GM23338 (cell line): Measurements from ENCODE around the gene DYNLRB1. TPM values are rescaled to one million over a fixed set of nuclear protein-coding genes. Genes with fewer than 3 reads are reported as not detected.
A peak's percentile ranks its signal among the peaks of the same experiment; 100 is the strongest.

Experiments used
- ATAC-seq: fragments of 200-7000 bp; cut with Tn5 transposase; 3 replicates; pipeline ENCODE4 v1.9.1; 2020
- DNase-seq: peaks from one replicate; pipeline ENCODE4 v3.0.0-alpha.2; 2015; ENCODE audit warnings: low spot score
- H2AFZ ChIP-seq: fragments of 200-600 bp; sonication (generic); 2 replicates; pipeline ENCODE4 v1.8.0; 2016; ENCODE audit warnings: antibody characterized with exemption, mild to moderate bottlenecking, moderate library complexity
- H3F3A ChIP-seq: fragments of 200-600 bp; sonication (generic); replicated peaks from 2 replicates; pipeline ENCODE4 v1.8.0; 2017; ENCODE audit warnings: antibody characterized with exemption, mixed run types, low read depth
- H3K27ac ChIP-seq: fragments of 200-600 bp; sonication (generic); 2 replicates; pipeline ENCODE4 v1.6.1; 2016; ENCODE audit warnings: low read depth
- H3K27me3 ChIP-seq: fragments of 200-600 bp; sonication (generic); 2 replicates; pipeline ENCODE4 v1.8.0; 2016; ENCODE audit warnings: mild to moderate bottlenecking, mixed run types, moderate library complexity; ENCODE audit not compliant: insufficient read depth
- H3K36me3 ChIP-seq: fragments of 200-600 bp; sonication (generic); 2 replicates; pipeline ENCODE4 v1.8.0; 2016; ENCODE audit warnings: mild to moderate bottlenecking; ENCODE audit not compliant: insufficient read depth
- H3K4me1 ChIP-seq: fragments of 200-600 bp; sonication (generic); 2 replicates; pipeline ENCODE4 v1.8.0; 2016; ENCODE audit warnings: mild to moderate bottlenecking, moderate library complexity; ENCODE audit not compliant: insufficient read depth
- H3K4me2 ChIP-seq: fragments of 200-600 bp; sonication (generic); 2 replicates; pipeline ENCODE4 v1.7.1; 2017; ENCODE audit warnings: mixed run types
- H3K4me3 ChIP-seq: fragments of 200-600 bp; sonication (generic); 2 replicates; pipeline ENCODE4 v1.6.1; 2016; ENCODE audit warnings: mixed run types
- H3K79me2 ChIP-seq: fragments of 200-600 bp; sonication (generic); replicated peaks from 2 replicates; pipeline ENCODE4 v1.8.0; 2017; ENCODE audit warnings: mild to moderate bottlenecking; ENCODE audit not compliant: insufficient read depth
- H3K9me2 ChIP-seq: fragments of 200-600 bp; sonication (generic); 2 replicates; pipeline ENCODE4 v1.8.0; 2017; ENCODE audit not compliant: insufficient read depth
- H4K20me1 ChIP-seq: fragments of 200-600 bp; sonication (generic); replicated peaks from 2 replicates; pipeline ENCODE4 v1.8.0; 2017; ENCODE audit warnings: mild to moderate bottlenecking; ENCODE audit not compliant: insufficient read depth
- H3K27ac Mint-ChIP-seq: 2 replicates; pipeline ENCODE4 v1.8.0; 2020; ENCODE audit warnings: inconsistent platforms, mild to moderate bottlenecking, moderate library complexity, mixed read lengths
- H3K27me3 Mint-ChIP-seq: 3 replicates; pipeline ENCODE4 v1.8.0; 2022; ENCODE audit warnings: low read depth, mild to moderate bottlenecking, moderate library complexity, mixed read lengths, inconsistent platforms; ENCODE audit not compliant: insufficient read depth, poor library complexity
- H3K36me3 Mint-ChIP-seq: 3 replicates; pipeline ENCODE4 v1.8.0; 2021; ENCODE audit warnings: low read depth, mild to moderate bottlenecking, inconsistent platforms, moderate library complexity, mixed read lengths
- H3K4me1 Mint-ChIP-seq: 3 replicates; pipeline ENCODE4 v1.8.0; 2020; ENCODE audit warnings: mild to moderate bottlenecking, inconsistent platforms, mixed read lengths
- H3K4me3 Mint-ChIP-seq: 3 replicates; pipeline ENCODE4 v1.8.0; 2021; ENCODE audit warnings: moderate library complexity, mild to moderate bottlenecking, inconsistent platforms, mixed read lengths
- H3K9me3 Mint-ChIP-seq: 3 replicates; pipeline ENCODE4 v1.8.0; 2020; ENCODE audit warnings: moderate library complexity, mild to moderate bottlenecking, inconsistent platforms, mixed read lengths
- JUNB ChIP-seq: IDR thresholded peaks from one replicate; pipeline ENCODE4 v1.6.1; 2016; ENCODE audit warnings: antibody characterized with exemption; ENCODE audit not compliant: unreplicated experiment
- NANOG ChIP-seq: IDR thresholded peaks from 2 replicates; pipeline ENCODE4 v1.6.1; 2016; ENCODE audit warnings: antibody characterized with exemption, borderline replicate concordance
- POLR2AphosphoS5 ChIP-seq: IDR thresholded peaks from 2 replicates; pipeline ENCODE4 v1.6.1; 2016; ENCODE audit warnings: antibody characterized with exemption, low read depth
- STAT1 ChIP-seq: IDR thresholded peaks from one replicate; pipeline ENCODE4 v1.6.1; 2016; ENCODE audit warnings: antibody characterized with exemption; ENCODE audit not compliant: unreplicated experiment
- ZNF331 ChIP-seq: fragments of 250-450 bp; sonication (Bioruptor Pico); IDR thresholded peaks from 2 replicates; pipeline ENCODE4 v1.5.0; 2020; ENCODE audit warnings: low read depth, mild to moderate bottlenecking, moderate library complexity
- polyA plus RNA-seq: library from polyadenylated mRNA; unstranded; fragments of >200 nt; fragmentation: Nextera tagmentation; extraction: Ambion mirVana; gene quantifications from 2 replicates; pipeline ENCODE4 v1.2.1, GENCODE V29; 2016
- total RNA-seq: library from RNA; depleted of rRNA; stranded (reverse); fragments of >200 nt; shearing (Covaris generic); gene quantifications from 2 replicates; pipeline ENCODE4 v1.2.3, GENCODE V29; 2014
- TF ChIP-seq, protein P1 (sequence below): fragments of 250-450 bp; sonication (Bioruptor Pico); IDR thresholded peaks from 2 replicates; pipeline ENCODE4 v1.5.0; 2020; ENCODE audit warnings: mild to moderate bottlenecking, moderate library complexity
- TF ChIP-seq, protein P2 (sequence below): IDR thresholded peaks from one replicate; pipeline ENCODE4 v1.6.1; 2018; ENCODE audit warnings: antibody characterized with exemption; ENCODE audit not compliant: unreplicated experiment
- TF ChIP-seq, protein P3 (sequence below): IDR thresholded peaks from 2 replicates; pipeline ENCODE4 v1.6.1; 2016; ENCODE audit warnings: antibody characterized with exemption

The DYNLRB1 gene
- total and polyA plus RNA-seq, 2 experiments from 2014 or later = 107 to 376 TPM

DNA sequence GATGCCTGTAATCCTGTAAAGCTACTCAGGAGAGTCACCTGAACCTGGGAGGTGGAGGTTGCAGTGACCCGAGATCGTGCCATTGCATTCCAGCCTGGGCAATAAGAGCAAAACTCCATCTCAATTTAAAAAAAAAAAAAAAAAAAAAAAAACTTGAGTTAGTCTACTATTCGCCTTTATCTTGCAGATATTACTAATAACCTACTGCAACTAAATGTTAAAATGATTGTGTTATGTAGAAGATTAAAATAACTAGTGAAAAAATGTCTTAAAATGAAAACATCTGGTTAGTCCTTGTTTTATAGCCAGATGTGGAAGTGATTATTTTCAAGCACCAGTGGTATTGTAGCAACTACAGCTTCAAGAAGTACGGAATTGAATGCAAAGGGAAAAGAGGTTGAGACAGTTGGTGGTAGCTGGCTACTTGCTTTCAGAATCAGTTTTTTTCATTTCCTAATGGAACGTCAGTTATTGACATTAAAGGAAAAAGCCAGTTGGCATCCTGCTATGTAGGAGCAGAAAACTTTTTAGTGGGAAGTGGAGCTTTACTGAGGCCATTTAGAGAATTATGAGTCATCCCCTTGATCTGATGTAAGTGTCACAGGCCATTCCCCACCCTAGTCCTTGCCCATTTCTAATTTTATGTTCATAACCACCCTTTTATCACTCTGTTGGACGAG lies 43.8 kb upstream of the DYNLRB1 start:
- TF ChIP-seq POLR2AphosphoS5 (no peak), ZNF331 (CRISPR knock-in tag) (no peak), STAT1 (no peak), JUNB (no peak), NANOG (no peak)
- TF ChIP-seq, protein P1, sequence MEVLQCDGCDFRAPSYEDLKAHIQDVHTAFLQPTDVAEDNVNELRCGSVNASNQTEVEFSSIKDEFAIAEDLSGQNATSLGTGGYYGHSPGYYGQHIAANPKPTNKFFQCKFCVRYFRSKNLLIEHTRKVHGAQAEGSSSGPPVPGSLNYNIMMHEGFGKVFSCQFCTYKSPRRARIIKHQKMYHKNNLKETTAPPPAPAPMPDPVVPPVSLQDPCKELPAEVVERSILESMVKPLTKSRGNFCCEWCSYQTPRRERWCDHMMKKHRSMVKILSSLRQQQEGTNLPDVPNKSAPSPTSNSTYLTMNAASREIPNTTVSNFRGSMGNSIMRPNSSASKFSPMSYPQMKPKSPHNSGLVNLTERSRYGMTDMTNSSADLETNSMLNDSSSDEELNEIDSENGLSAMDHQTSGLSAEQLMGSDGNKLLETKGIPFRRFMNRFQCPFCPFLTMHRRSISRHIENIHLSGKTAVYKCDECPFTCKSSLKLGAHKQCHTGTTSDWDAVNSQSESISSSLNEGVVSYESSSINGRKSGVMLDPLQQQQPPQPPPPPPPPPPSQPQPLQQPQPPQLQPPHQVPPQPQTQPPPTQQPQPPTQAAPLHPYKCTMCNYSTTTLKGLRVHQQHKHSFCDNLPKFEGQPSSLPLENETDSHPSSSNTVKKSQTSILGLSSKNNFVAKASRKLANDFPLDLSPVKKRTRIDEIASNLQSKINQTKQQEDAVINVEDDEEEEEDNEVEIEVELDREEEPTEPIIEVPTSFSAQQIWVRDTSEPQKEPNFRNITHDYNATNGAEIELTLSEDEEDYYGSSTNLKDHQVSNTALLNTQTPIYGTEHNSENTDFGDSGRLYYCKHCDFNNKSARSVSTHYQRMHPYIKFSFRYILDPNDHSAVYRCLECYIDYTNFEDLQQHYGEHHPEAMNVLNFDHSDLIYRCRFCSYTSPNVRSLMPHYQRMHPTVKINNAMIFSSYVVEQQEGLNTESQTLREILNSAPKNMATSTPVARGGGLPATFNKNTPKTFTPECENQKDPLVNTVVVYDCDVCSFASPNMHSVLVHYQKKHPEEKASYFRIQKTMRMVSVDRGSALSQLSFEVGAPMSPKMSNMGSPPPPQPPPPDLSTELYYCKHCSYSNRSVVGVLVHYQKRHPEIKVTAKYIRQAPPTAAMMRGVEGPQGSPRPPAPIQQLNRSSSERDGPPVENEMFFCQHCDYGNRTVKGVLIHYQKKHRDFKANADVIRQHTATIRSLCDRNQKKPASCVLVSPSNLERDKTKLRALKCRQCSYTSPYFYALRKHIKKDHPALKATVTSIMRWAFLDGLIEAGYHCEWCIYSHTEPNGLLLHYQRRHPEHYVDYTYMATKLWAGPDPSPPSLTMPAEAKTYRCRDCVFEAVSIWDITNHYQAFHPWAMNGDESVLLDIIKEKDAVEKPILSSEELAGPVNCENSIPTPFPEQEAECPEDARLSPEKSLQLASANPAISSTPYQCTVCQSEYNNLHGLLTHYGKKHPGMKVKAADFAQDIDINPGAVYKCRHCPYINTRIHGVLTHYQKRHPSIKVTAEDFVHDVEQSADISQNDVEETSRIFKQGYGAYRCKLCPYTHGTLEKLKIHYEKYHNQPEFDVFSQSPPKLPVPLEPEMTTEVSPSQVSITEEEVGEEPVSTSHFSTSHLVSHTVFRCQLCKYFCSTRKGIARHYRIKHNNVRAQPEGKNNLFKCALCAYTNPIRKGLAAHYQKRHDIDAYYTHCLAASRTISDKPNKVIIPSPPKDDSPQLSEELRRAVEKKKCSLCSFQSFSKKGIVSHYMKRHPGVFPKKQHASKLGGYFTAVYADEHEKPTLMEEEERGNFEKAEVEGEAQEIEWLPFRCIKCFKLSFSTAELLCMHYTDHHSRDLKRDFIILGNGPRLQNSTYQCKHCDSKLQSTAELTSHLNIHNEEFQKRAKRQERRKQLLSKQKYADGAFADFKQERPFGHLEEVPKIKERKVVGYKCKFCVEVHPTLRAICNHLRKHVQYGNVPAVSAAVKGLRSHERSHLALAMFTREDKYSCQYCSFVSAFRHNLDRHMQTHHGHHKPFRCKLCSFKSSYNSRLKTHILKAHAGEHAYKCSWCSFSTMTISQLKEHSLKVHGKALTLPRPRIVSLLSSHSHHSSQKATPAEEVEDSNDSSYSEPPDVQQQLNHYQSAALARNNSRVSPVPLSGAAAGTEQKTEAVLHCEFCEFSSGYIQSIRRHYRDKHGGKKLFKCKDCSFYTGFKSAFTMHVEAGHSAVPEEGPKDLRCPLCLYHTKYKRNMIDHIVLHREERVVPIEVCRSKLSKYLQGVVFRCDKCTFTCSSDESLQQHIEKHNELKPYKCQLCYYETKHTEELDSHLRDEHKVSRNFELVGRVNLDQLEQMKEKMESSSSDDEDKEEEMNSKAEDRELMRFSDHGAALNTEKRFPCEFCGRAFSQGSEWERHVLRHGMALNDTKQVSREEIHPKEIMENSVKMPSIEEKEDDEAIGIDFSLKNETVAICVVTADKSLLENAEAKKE (CRISPR knock-in tag) = no peak
- TF ChIP-seq, protein P2, sequence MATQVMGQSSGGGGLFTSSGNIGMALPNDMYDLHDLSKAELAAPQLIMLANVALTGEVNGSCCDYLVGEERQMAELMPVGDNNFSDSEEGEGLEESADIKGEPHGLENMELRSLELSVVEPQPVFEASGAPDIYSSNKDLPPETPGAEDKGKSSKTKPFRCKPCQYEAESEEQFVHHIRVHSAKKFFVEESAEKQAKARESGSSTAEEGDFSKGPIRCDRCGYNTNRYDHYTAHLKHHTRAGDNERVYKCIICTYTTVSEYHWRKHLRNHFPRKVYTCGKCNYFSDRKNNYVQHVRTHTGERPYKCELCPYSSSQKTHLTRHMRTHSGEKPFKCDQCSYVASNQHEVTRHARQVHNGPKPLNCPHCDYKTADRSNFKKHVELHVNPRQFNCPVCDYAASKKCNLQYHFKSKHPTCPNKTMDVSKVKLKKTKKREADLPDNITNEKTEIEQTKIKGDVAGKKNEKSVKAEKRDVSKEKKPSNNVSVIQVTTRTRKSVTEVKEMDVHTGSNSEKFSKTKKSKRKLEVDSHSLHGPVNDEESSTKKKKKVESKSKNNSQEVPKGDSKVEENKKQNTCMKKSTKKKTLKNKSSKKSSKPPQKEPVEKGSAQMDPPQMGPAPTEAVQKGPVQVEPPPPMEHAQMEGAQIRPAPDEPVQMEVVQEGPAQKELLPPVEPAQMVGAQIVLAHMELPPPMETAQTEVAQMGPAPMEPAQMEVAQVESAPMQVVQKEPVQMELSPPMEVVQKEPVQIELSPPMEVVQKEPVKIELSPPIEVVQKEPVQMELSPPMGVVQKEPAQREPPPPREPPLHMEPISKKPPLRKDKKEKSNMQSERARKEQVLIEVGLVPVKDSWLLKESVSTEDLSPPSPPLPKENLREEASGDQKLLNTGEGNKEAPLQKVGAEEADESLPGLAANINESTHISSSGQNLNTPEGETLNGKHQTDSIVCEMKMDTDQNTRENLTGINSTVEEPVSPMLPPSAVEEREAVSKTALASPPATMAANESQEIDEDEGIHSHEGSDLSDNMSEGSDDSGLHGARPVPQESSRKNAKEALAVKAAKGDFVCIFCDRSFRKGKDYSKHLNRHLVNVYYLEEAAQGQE = no peak
- TF ChIP-seq, protein P3, sequence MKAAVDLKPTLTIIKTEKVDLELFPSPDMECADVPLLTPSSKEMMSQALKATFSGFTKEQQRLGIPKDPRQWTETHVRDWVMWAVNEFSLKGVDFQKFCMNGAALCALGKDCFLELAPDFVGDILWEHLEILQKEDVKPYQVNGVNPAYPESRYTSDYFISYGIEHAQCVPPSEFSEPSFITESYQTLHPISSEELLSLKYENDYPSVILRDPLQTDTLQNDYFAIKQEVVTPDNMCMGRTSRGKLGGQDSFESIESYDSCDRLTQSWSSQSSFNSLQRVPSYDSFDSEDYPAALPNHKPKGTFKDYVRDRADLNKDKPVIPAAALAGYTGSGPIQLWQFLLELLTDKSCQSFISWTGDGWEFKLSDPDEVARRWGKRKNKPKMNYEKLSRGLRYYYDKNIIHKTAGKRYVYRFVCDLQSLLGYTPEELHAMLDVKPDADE = no peak
- Mint-ChIP-seq H3K4me3 (no peak overlapping the region), H3K27me3 (no peaks in the 10 kb centered on the region), H3K4me1 (no peaks in the 10 kb centered on the region), H3K9me3 (peaks cover 5% of the 10 kb centered on the region; the same call in 1 of the 3 replicates), H3K27ac (no peak overlapping the region), H3K36me3 (peaks cover 48% of the 10 kb centered on the region)
- ATAC-seq (no peak), DNase-seq (no peak)
- Histone ChIP-seq H3K27ac (0 out of 2 replicates have a peak overlapping the region, but pooled peaks have one; percentile 20), H3K79me2 (no peaks in the 10 kb centered on the region), H3K4me3 (no peak overlapping the region), H3K9me2 (no peaks in the 10 kb centered on the region), H3K4me2 (no peak overlapping the region), H3K4me1 (no peaks in the 10 kb centered on the region), H4K20me1 (peaks cover 10% of the 10 kb centered on the region; the same call in 1 of the 2 replicates), H2AFZ (no peak overlapping the region), H3F3A (0 out of 2 replicates have a peak, but pooled peaks cover 5% of the 10 kb centered on the region), H3K27me3 (no peaks in the 10 kb centered on the region), H3K36me3 (peaks cover 6% of the 10 kb centered on the region; the same call in 1 of the 2 replicates)
